HepG2 (cell line): ENCODE data around the gene NIP7. TPM values are rescaled to one million over a fixed set of nuclear protein-coding genes. Genes with fewer than 3 reads are reported as not detected.

Experiments
- DZIP1 ChIP-seq: sonication (generic); formaldehyde crosslinking; IDR thresholded peaks from 2 replicates; pipeline ENCODE4 v1.5.0; 2020; ENCODE audit warnings: mild to moderate bottlenecking, missing genetic modification reagents
- IRX3 ChIP-seq: sonication (generic); formaldehyde crosslinking; IDR thresholded peaks from 2 replicates; pipeline ENCODE4 v1.8.1; 2023; ENCODE audit warnings: mild to moderate bottlenecking, low read depth, missing genetic modification reagents, borderline replicate concordance
- KLF16 ChIP-seq, 2 experiments: sonication (generic) in 1 of 2; formaldehyde crosslinking in 1 of 2; IDR thresholded peaks; 2 replicates each; pipeline versions ENCODE4 v1.6.1 to v1.8.0; 2016 to 2023; ENCODE audit warnings: missing genetic modification reagents in 2 of 2, missing compliant biosample characterization in 1 of 2
- NR3C1 ChIP-seq: sonication (generic); formaldehyde crosslinking; IDR thresholded peaks from 2 replicates; pipeline ENCODE4 v1.4.0; 2020; ENCODE audit warnings: missing genetic modification reagents
- RNF2 ChIP-seq: fragments of 450-650 bp; conservative IDR thresholded peaks from 2 replicates; pipeline ENCODE4 v1.6.1; 2016; ENCODE audit warnings: low read depth
- SNAPC4 ChIP-seq: sonication (generic); formaldehyde crosslinking; IDR thresholded peaks from 2 replicates; pipeline ENCODE4 v1.4.0; 2020; ENCODE audit warnings: mild to moderate bottlenecking, missing genetic modification reagents
- SNRNP70 ChIP-seq: fragments of 200-400 bp; formaldehyde crosslinking; IDR thresholded peaks from 2 replicates; pipeline ENCODE4 v1.6.1; 2017; ENCODE audit warnings: mild to moderate bottlenecking, low read depth, low read length, moderate library complexity
- ZBTB43 ChIP-seq: sonication (generic); formaldehyde crosslinking; conservative IDR thresholded peaks from 2 replicates; pipeline ENCODE4 v1.4.0; 2020; ENCODE audit warnings: missing genetic modification reagents
- ZMAT5 ChIP-seq: sonication (generic); formaldehyde crosslinking; IDR thresholded peaks from 2 replicates; pipeline ENCODE4 v1.5.0; 2020; ENCODE audit warnings: mild to moderate bottlenecking, low read depth, missing genetic modification reagents, borderline replicate concordance
- ZNF12 ChIP-seq: sonication (generic); formaldehyde crosslinking; IDR thresholded peaks from 2 replicates; pipeline ENCODE4 v1.5.0; 2020; ENCODE audit warnings: missing genetic modification reagents
- ZNF3 ChIP-seq: IDR thresholded peaks from 2 replicates; pipeline ENCODE4 v1.7.0; 2017; ENCODE audit warnings: inconsistent platforms
- ZNF33A ChIP-seq: sonication (generic); formaldehyde crosslinking; IDR thresholded peaks from 2 replicates; pipeline ENCODE4 v1.5.1; 2020; ENCODE audit warnings: missing genetic modification reagents, mild to moderate bottlenecking, moderate library complexity, borderline replicate concordance
- ZNF501 ChIP-seq: sonication (generic); formaldehyde crosslinking; IDR thresholded peaks from 2 replicates; pipeline ENCODE4 v1.5.1; 2020; ENCODE audit warnings: mild to moderate bottlenecking, moderate library complexity, missing genetic modification reagents
- ZNF704 ChIP-seq: sonication (generic); formaldehyde crosslinking; IDR thresholded peaks from 2 replicates; pipeline ENCODE4 v1.8.1; 2023; ENCODE audit warnings: mild to moderate bottlenecking, inconsistent platforms, moderate library complexity, missing genetic modification reagents, borderline replicate concordance
- ZSCAN20 ChIP-seq: sonication (generic); formaldehyde crosslinking; IDR thresholded peaks from 2 replicates; pipeline ENCODE4 v1.4.0; 2020; ENCODE audit warnings: missing genetic modification reagents, mild to moderate bottlenecking, borderline replicate concordance
- ZUFSP ChIP-seq: sonication (generic); formaldehyde crosslinking; IDR thresholded peaks from 2 replicates; pipeline ENCODE4 v1.9.0; 2021; ENCODE audit warnings: missing genetic modification reagents, mild to moderate bottlenecking, borderline replicate concordance
- polyA plus RNA-seq, 8 experiments: library from polyadenylated mRNA; depleted of rRNA in 3 of 8; stranded (reverse) in 7 of 8; unstranded in 1 of 8; fragments of >200 nt; fragmentation: Illumina TruSeq in 4 of 8; extraction: Trizol in 4 of 8; gene quantifications; 2 replicates each; pipeline versions ENCODE4 v1.2.1 to v1.2.3, GENCODE V29; 2011 to 2016; ENCODE audit warnings: low read depth in 4 of 8, missing spikeins in 1 of 8, mixed read lengths in 1 of 8; ENCODE audit not compliant: insufficient read depth in 1 of 8
- total RNA-seq, 5 experiments: library from RNA; depleted of rRNA; stranded (reverse); fragments of >200 nt; fragmentation: Illumina TruSeq; extraction: Trizol; gene quantifications; 2 replicates each; pipeline ENCODE4 v1.2.3, GENCODE V29; 2016; ENCODE audit warnings: low read depth in 1 of 5

Gene NIP7
- total and polyA plus RNA-seq, 2 of the 13 experiments (the other 11 are each of a cell fraction or from before 2014, with no cell fraction given) = 15.3 to 114 TPM

GRCh38 chr16:69376393-69377059 is 37.0 kb downstream of the NIP7 start (continued):
- TF ChIP-seq ZNF33A (CRISPR knock-in tag) (no peak; the same call in 1 of the 2 replicates), DZIP1 (CRISPR knock-in tag) (no peak), ZNF501 (CRISPR knock-in tag) (no peak), ZMAT5 (no peak), ZBTB43 (no peak), ZNF704 (CRISPR knock-in tag) (no peak), IRX3 (CRISPR knock-in tag) (no peak), ZSCAN20 (CRISPR knock-in tag) (no peak), KLF16 (CRISPR knock-in tag; IDR thresholded peaks at IDR 0.05) (no peak), RNF2 (no peak), ZUFSP (CRISPR knock-in tag) (no peak), SNRNP70 (no peak), SNAPC4 (CRISPR knock-in tag) (no peak), ZNF3 (CRISPR knock-in tag) (no peak), NR3C1 (CRISPR knock-in tag) (no peak), ZNF12 (CRISPR knock-in tag) (no peak)
